HG03175 (cell line): ENCODE data around the gene KLHDC8B.

Experiments
- ATAC-seq: cut with Tn5 transposase; IDR thresholded peaks from one replicate; pipeline ENCODE4 v1.9.1; 2021; ENCODE audit warnings: mild to moderate bottlenecking, moderate library complexity; ENCODE audit not compliant: unreplicated experiment

Gene KLHDC8B

GRCh38 chr3:49171119-49171774 is at the start of gene KLHDC8B:
Gene KLHDC8B (plus strand): TSS chr3:49171598. CDS start chr3:49172770, 1,172 bp downstream.
- peak; percentile 63 for ATAC-seq

GRCh38 chr3:49122022-49122421 is 49.4 kb upstream of the KLHDC8B start:
- ATAC-seq: no peak

- ATAC-seq: no peak
Measured at GRCh38 chr3:49122451-49122850, 48.9 kb upstream of the KLHDC8B start.

- no peak for ATAC-seq
Measured at GRCh38 chr3:49122886-49123545, 48.4 kb upstream of the KLHDC8B start.

GRCh38 chr3:49123687-49124086 is 47.7 kb upstream of the KLHDC8B start:
- no peak for ATAC-seq

- no peak for ATAC-seq
Measured at GRCh38 chr3:49124203-49124602, 47.2 kb upstream of the KLHDC8B start.

- ATAC-seq: no peak
Measured at GRCh38 chr3:49124991-49125670, 46.3 kb upstream of the KLHDC8B start.

GRCh38 chr3:49131040-49131439 is 40.4 kb upstream of the KLHDC8B start:
- no peak for ATAC-seq

- no peak for ATAC-seq
Measured at GRCh38 chr3:49131576-49131975, 39.8 kb upstream of the KLHDC8B start.

GRCh38 chr3:49132073-49132436 is 39.3 kb upstream of the KLHDC8B start:
- ATAC-seq: no peak

GRCh38 chr3:49132437-49133225 is 38.8 kb upstream of the KLHDC8B start, which contains the start of gene LAMB2:
Gene LAMB2 (minus strand): TSS chr3:49133050. CDS start chr3:49132867, 183 bp downstream.
- no peak for ATAC-seq

- ATAC-seq: no peak
Measured at GRCh38 chr3:49133226-49133951, 38.0 kb upstream of the KLHDC8B start.

GRCh38 chr3:49134471-49135265 is 36.7 kb upstream of the KLHDC8B start:
- no peak for ATAC-seq

GRCh38 chr3:49135499-49135898 is 35.9 kb upstream of the KLHDC8B start:
- ATAC-seq: no peak

GRCh38 chr3:49140080-49140479 is 31.3 kb upstream of the KLHDC8B start:
- ATAC-seq: no peak

GRCh38 chr3:49148159-49148558 is 23.2 kb upstream of the KLHDC8B start:
- ATAC-seq: no peak

- no peak for ATAC-seq
Measured at GRCh38 chr3:49151610-49152009, 19.8 kb upstream of the KLHDC8B start.

- ATAC-seq: no peak
Measured at GRCh38 chr3:49153349-49153912, 18.0 kb upstream of the KLHDC8B start.

GRCh38 chr3:49157289-49157688 is 14.1 kb upstream of the KLHDC8B start:
- ATAC-seq: no peak
